Measurements from ENCODE around the gene OR6K6. TPM values are rescaled to one million over a fixed set of nuclear protein-coding genes. Genes with fewer than 3 reads are reported as not detected.

OR6K6 gene
- total RNA-seq, 1 donor from 2014 or later: not detected

DNA sequence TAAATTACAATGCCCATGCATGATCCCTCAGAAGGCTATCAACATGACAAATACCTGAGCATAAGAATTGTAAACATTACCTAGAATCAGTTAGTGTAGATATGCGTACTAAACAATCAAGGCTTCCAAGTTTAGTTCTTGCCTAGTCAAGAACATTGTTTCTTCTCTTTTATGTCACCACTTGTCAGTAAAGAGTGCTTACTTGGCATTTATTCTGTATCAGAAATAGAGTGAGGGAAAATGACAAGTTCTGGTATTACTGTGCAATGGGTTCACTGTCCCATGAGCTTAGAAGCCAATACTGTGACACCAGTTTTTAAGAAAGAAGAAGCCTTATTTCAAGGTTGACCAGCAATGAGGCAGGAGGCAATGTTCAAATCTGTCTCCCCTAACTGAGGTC is 49.2 kb downstream of the OR6K6 start:
- no peak for DNase-seq

Small RNA genes within 50 kb of the gene (small RNA-seq; reads per million reads assigned to genes)
- not detected for gene OR2AQ1P

Other genes with a start within 250 kb of the OR6K6 start
- gene OR6Y1, start 200.3 kb upstream of the OR6K6 start, total RNA-seq: not detected
- not detected for gene OR6P1, start 184.1 kb upstream of the OR6K6 start, total RNA-seq
- not detected for gene OR10X1, start 174.8 kb upstream of the OR6K6 start, total RNA-seq
- gene OR10Z1, start 149.5 kb upstream of the OR6K6 start, total RNA-seq: not detected
- 0.94 TPM for gene SPTA1, start 68.0 kb upstream of the OR6K6 start, total RNA-seq
- gene OR6K2, start 54.1 kb upstream of the OR6K6 start, total RNA-seq: not detected
- gene OR6K3, start 34.0 kb upstream of the OR6K6 start, total RNA-seq: not detected
- not detected for gene OR6N1, start 17.5 kb downstream of the OR6K6 start, total RNA-seq
- gene OR6N2, start 26.5 kb downstream of the OR6K6 start, total RNA-seq: not detected
- gene MNDA, start 76.6 kb downstream of the OR6K6 start, total RNA-seq: 4.2 TPM
- not detected for gene PYHIN1, start 176.8 kb downstream of the OR6K6 start, total RNA-seq